H1 (cell line): ENCODE results near the gene ZBTB20. TPM values are rescaled to one million over a fixed set of nuclear protein-coding genes. Genes with fewer than 3 reads are reported as not detected.

Experiments used
- CTCF ChIA-PET: fragments of 300-600 bp; sonication (Branson Sonifier 250); formaldehyde crosslinking; loops from one replicate; lab custom pipeline; 2021; ENCODE audit not compliant: partially characterized antibody; lab: Charles Lee
- POLR2A ChIA-PET: fragments of 300-600 bp; sonication (Branson Sonifier 250); formaldehyde crosslinking; loops from one replicate; lab custom pipeline; 2021; ENCODE audit warnings: inconsistent platforms; ENCODE audit not compliant: partially characterized antibody; lab: Charles Lee
- DNase-seq, 2 experiments: peaks; one replicate each; pipeline versions ENCODE4 v3.0.0 to v3.0.0-alpha.2; 2010 to 2022; ENCODE audit warnings: low spot score in 2 of 2, low read depth in 1 of 2, mixed read lengths in 1 of 2
- FAIRE-seq: peaks from 2 replicates; lab custom pipeline; 2011; peaks lifted over from hg19 to GRCh38; lab: Jason Lieb, UNC
- H2AFZ ChIP-seq: 2 replicates; pipeline ENCODE4 v1.8.1; 2012; ENCODE audit warnings: low read length, inconsistent platforms
- H2AK5ac ChIP-seq: 2 replicates; pipeline ENCODE4 v1.6.1; 2013; ENCODE audit warnings: low read depth, low read length
- H2BK120ac ChIP-seq: replicated peaks from 2 replicates; pipeline ENCODE3; 2013; ENCODE audit warnings: low read depth, low read length, inconsistent platforms
- H2BK12ac ChIP-seq: 2 replicates; pipeline ENCODE4 v1.6.1; 2013; ENCODE audit warnings: low read depth, low read length
- H2BK15ac ChIP-seq: 2 replicates; pipeline ENCODE4 v1.6.1; 2013; ENCODE audit warnings: low read length
- H2BK20ac ChIP-seq: 2 replicates; pipeline ENCODE4 v1.6.1; 2013; ENCODE audit warnings: low read length
- H2BK5ac ChIP-seq: 2 replicates; pipeline ENCODE4 v1.6.1; 2013; ENCODE audit warnings: low read depth, low read length
- H3K14ac ChIP-seq: 2 replicates; pipeline ENCODE4 v1.6.1; 2013; ENCODE audit warnings: inconsistent platforms; ENCODE audit not compliant: insufficient read length
- H3K18ac ChIP-seq: 2 replicates; pipeline ENCODE4 v1.6.1; 2013; ENCODE audit warnings: low read length; ENCODE audit errors: extremely low read depth
- H3K23ac ChIP-seq: 2 replicates; pipeline ENCODE4 v1.6.1; 2013; ENCODE audit warnings: inconsistent platforms; ENCODE audit not compliant: insufficient read length
- H3K23me2 ChIP-seq: 2 replicates; pipeline ENCODE4 v1.6.1; 2013; ENCODE audit warnings: low read depth, low read length
- H3K27ac ChIP-seq: 2 replicates; pipeline ENCODE4 v1.6.1; 2011; ENCODE audit warnings: low read depth, low read length, inconsistent platforms
- H3K27me3 ChIP-seq, 4 experiments: replicated peaks in 1 of 4; 1 replicate in 1 of 4; 2 replicates in 3 of 4; pipeline versions ENCODE4 v1.6.1 to v1.8.1; 2011 to 2013; ENCODE audit warnings: low read length in 3 of 4, mild to moderate bottlenecking in 3 of 4, inconsistent platforms in 2 of 4, mixed read lengths in 2 of 4, moderate library complexity in 1 of 4; ENCODE audit not compliant: control insufficient read depth in 3 of 4, insufficient read depth in 3 of 4; ENCODE audit errors: extremely low read depth in 1 of 4
- H3K36me3 ChIP-seq, 4 experiments: 2 replicates each; pipeline versions ENCODE4 v1.6.1 to v1.8.1; 2011 to 2013; ENCODE audit warnings: mild to moderate bottlenecking in 4 of 4, low read length in 3 of 4, moderate library complexity in 2 of 4, control low read depth in 1 of 4, inconsistent platforms in 1 of 4; ENCODE audit not compliant: insufficient read depth in 4 of 4, control insufficient read depth in 2 of 4
- H3K4ac ChIP-seq: replicated peaks from 2 replicates; pipeline ENCODE3; 2013; ENCODE audit warnings: low read length, low read depth, mixed read lengths, inconsistent platforms; ENCODE audit not compliant: insufficient read length
- H3K4me1 ChIP-seq, 4 experiments: replicated peaks in 1 of 4; 1 replicate in 1 of 4; 2 replicates in 3 of 4; pipeline versions ENCODE4 v1.6.1 to v1.8.1; 2011 to 2013; ENCODE audit warnings: low read length in 3 of 4, inconsistent platforms in 2 of 4, mixed read lengths in 1 of 4; ENCODE audit not compliant: insufficient read depth in 4 of 4, control insufficient read depth in 3 of 4
- H3K4me2 ChIP-seq, 2 experiments: 2 replicates each; pipeline versions ENCODE4 v1.6.1 to v1.8.1; 2011 to 2013; ENCODE audit warnings: low read depth in 2 of 2, low read length in 2 of 2, control low read depth in 1 of 2, inconsistent platforms in 1 of 2, mild to moderate bottlenecking in 1 of 2; ENCODE audit not compliant: insufficient read depth in 1 of 2
- H3K4me3 ChIP-seq, 4 experiments: fragments of 200-600, 300-600 bp in 1 of 4; sonication (generic), shearing (Covaris generic), sonication (Bioruptor Twin) in 1 of 4; 2 replicates each; pipeline versions ENCODE4 v1.5.1 to v1.8.1; 2011 to 2016; ENCODE audit warnings: low read length in 4 of 4, low read depth in 3 of 4, control low read depth in 2 of 4, inconsistent platforms in 2 of 4, mild to moderate bottlenecking in 2 of 4, mixed read lengths in 1 of 4, moderate library complexity in 1 of 4; ENCODE audit not compliant: insufficient read depth in 2 of 4; ENCODE audit errors: extremely low read depth in 1 of 4
- H3K56ac ChIP-seq: replicated peaks from 2 replicates; pipeline ENCODE3; 2013; ENCODE audit warnings: low read depth, mild to moderate bottlenecking, mixed read lengths, low read length, inconsistent platforms; ENCODE audit not compliant: insufficient read length
- H3K79me1 ChIP-seq: 2 replicates; pipeline ENCODE4 v1.6.1; 2013; ENCODE audit warnings: low read depth, low read length, control low read depth
- H3K79me2 ChIP-seq, 2 experiments: 2 replicates each; pipeline versions ENCODE4 v1.6.1 to v1.8.1; 2012 to 2013; ENCODE audit warnings: low read length in 2 of 2, mild to moderate bottlenecking in 2 of 2, inconsistent platforms in 1 of 2; ENCODE audit not compliant: insufficient read depth in 2 of 2, control insufficient read depth in 1 of 2
- H3K9ac ChIP-seq, 4 experiments: replicated peaks in 1 of 4; 1 replicate in 1 of 4; 2 replicates in 3 of 4; pipeline versions ENCODE4 v1.6.1 to v1.8.1; 2011 to 2013; ENCODE audit warnings: low read depth in 3 of 4, low read length in 3 of 4, control low read depth in 2 of 4, mild to moderate bottlenecking in 2 of 4, moderate library complexity in 2 of 4, inconsistent platforms in 1 of 4; ENCODE audit errors: extremely low read depth in 1 of 4
- H3K9me3 ChIP-seq, 2 experiments: 2 replicates each; pipeline versions ENCODE4 v1.6.1 to v1.8.1; 2012 to 2013; ENCODE audit warnings: mild to moderate bottlenecking in 2 of 2, moderate library complexity in 2 of 2, control low read depth in 1 of 2, inconsistent platforms in 1 of 2, low read depth in 1 of 2, low read length in 1 of 2, mixed read lengths in 1 of 2; ENCODE audit not compliant: insufficient read depth in 2 of 2
- H4K20me1 ChIP-seq, 2 experiments: replicated peaks in 1 of 2; 2 replicates each; pipeline versions ENCODE3 to v1.8.1; 2011 to 2013; ENCODE audit warnings: inconsistent platforms in 2 of 2, low read length in 2 of 2, mild to moderate bottlenecking in 1 of 2; ENCODE audit not compliant: insufficient read depth in 2 of 2, control insufficient read depth in 1 of 2
- H4K5ac ChIP-seq: 2 replicates; pipeline ENCODE4 v1.6.1; 2013; ENCODE audit warnings: low read length, low read depth, mixed read lengths, inconsistent platforms; ENCODE audit not compliant: insufficient read length
- H4K8ac ChIP-seq: 2 replicates; pipeline ENCODE4 v1.8.0; 2013; ENCODE audit warnings: mild to moderate bottlenecking, moderate library complexity, low read length, inconsistent platforms; ENCODE audit not compliant: insufficient read depth; ENCODE audit errors: extremely low read depth
- H4K91ac ChIP-seq: replicated peaks from 2 replicates; pipeline ENCODE3; 2013; ENCODE audit warnings: low read length, mixed read lengths, inconsistent platforms; ENCODE audit not compliant: insufficient read length
- WGBS, 2 experiments: shearing (Covaris generic) in 1 of 2; methylation state at CpG; one replicate each; pipeline versions ENCODE4 v1.1.6 to v1.1.7; 2013 to 2015; ENCODE audit warnings: low lambda C conversion rate in 2 of 2, mixed read lengths in 2 of 2, inconsistent platforms in 1 of 2, low coverage in 1 of 2, missing lambda C conversion rate in 1 of 2; ENCODE audit not compliant: insufficient replicate concordance in 2 of 2, insufficient coverage in 1 of 2, insufficient read length in 1 of 2; ENCODE audit errors: extremely low coverage in 1 of 2, missing lambda C conversion rate in 1 of 2; 5-methylcytosine and 5-hydroxymethylcytosine counted together
- polyA plus RNA-seq, 7 experiments: library from polyadenylated mRNA; depleted of rRNA in 3 of 7; stranded (reverse) in 5 of 7; unstranded in 2 of 7; fragments of >200 nt in 5 of 7; fragments of 200-250 nt in 2 of 7; gene quantifications; 1 replicate in 5 of 7; 2 replicates in 1 of 7; 4 replicates in 1 of 7; pipeline versions ENCODE4 v1.2.1 to v1.2.3, GENCODE V29; 2011 to 2013; ENCODE audit warnings: missing spikeins in 2 of 7, mixed read lengths in 2 of 7
- total RNA-seq: library from RNA; stranded (reverse); fragmentation: NEBNext Ultra II Directional; extraction: Animal tissue kit (Norgen Biotek cat#: 25700); gene quantifications from 2 replicates; pipeline ENCODE4 v1.2.1, GENCODE V29; 2021

The ZBTB20 gene
- total and polyA plus RNA-seq, 2 of the 8 experiments (the other 6 are each of a cell fraction or from before 2014, with no cell fraction given) = 0.35 to 1.3 TPM

- H2BK5ac ChIP-seq = no peak overlapping the region
- H3K79me1 ChIP-seq = no peaks in the 10 kb centered on the region
- H3K18ac ChIP-seq = no peak overlapping the region
- H2BK20ac ChIP-seq = no peak overlapping the region
- H3K27me3 ChIP-seq = no peaks in the 10 kb centered on the region
- no peak for DNase-seq
- H4K20me1 ChIP-seq = no peaks in the 10 kb centered on the region
- H3K23me2 ChIP-seq = no peaks in the 10 kb centered on the region; the same call in 1 of the 2 replicates
- no peak overlapping the region for H2BK12ac ChIP-seq
- no peak overlapping the region for H2AK5ac ChIP-seq
- WGBS, 2 experiments = 59% methylated on average over 5 of the region's 5 CpGs; no CpG with 5 or more reads in 1 of the 2 experiments
- H3K4me1 ChIP-seq = peaks cover 0 to 6% (median 1%) of the 10 kb centered on the region in 4 experiments; a peak in 3 of 7 replicates
- peak overlapping the region in 1 of 4 experiments; percentile 24; a peak in 1 of 8 replicates for H3K4me3 ChIP-seq
- POLR2A ChIA-PET = no interaction called here
- H3K14ac ChIP-seq = no peak overlapping the region
- H2BK120ac ChIP-seq = no peak overlapping the region
- H3K27ac ChIP-seq = no peak overlapping the region
- no peak overlapping the region for H3K23ac ChIP-seq
- no peak overlapping the region for H4K91ac ChIP-seq
- H3K79me2 ChIP-seq = no peaks in the 10 kb centered on the region
- H3K4ac ChIP-seq = no peak overlapping the region
- no peak overlapping the region for H2BK15ac ChIP-seq
- no peaks in the 10 kb centered on the region for H3K9me3 ChIP-seq
- no peak overlapping the region for H4K5ac ChIP-seq
- CTCF ChIA-PET = interaction anchor here (0.7 to 1.8 kb wide), 2 partner anchors 22 to 498 kb away, joined by 3 to 4 read pairs; no protein-coding TSS in a partner anchor
- no peak overlapping the region for H3K9ac ChIP-seq
- no peak overlapping the region for H4K8ac ChIP-seq
- H3K36me3 ChIP-seq = no peaks in the 10 kb centered on the region
- peak overlapping the region in 1 of 2 experiments; percentile 26; a peak in 1 of 4 replicates for H3K4me2 ChIP-seq
- no peak overlapping the region for H2AFZ ChIP-seq
- FAIRE-seq = peak; percentile 7
- H3K56ac ChIP-seq = no peak overlapping the region
These were observed 268.8 kb downstream of the ZBTB20 start for GRCh38 chr3:114878114-114878839.
